Activated T-helper 9 cell treated with anti-CD3 and anti-CD28 coated beads, Interleukin-2, amount 50 U/mL, for 16 hours (primary cell): ENCODE results near the gene PSMD13.
A peak's percentile ranks its signal among the peaks of the same experiment; 100 is the strongest.
"Not testable (repeated sequence)": the region's sequence is repeated elsewhere in the genome, so short reads cannot be mapped to it uniquely, and the experiment has no call there.

Experiments
- DNase-seq: peaks from one replicate; pipeline ENCODE4 v3.0.0-alpha.2; 2020; ENCODE audit warnings: low read depth

PSMD13 gene

GRCh38 chr11:218815-219593, 17.8 kb upstream of the PSMD13 start:
- DNase-seq = no peak

- not testable (repeated sequence) for DNase-seq
Observed at GRCh38 chr11:220641-221215, 16.0 kb upstream of the PSMD13 start.

- DNase-seq = no peak
Observed at GRCh38 chr11:221539-221938, 15.2 kb upstream of the PSMD13 start.

GRCh38 chr11:221998-222789, 14.6 kb upstream of the PSMD13 start:
- DNase-seq = no peak

- no peak for DNase-seq
Observed at GRCh38 chr11:223026-223789, 13.6 kb upstream of the PSMD13 start.

GRCh38 chr11:223884-224283, 12.9 kb upstream of the PSMD13 start:
- DNase-seq = no peak

GRCh38 chr11:224424-224823, 12.4 kb upstream of the PSMD13 start:
- DNase-seq = no peak

GRCh38 chr11:225734-226453, 10.9 kb upstream of the PSMD13 start:
- DNase-seq = no peak

- no peak for DNase-seq
Observed at GRCh38 chr11:227824-228379, 8.9 kb upstream of the PSMD13 start.

- DNase-seq = no peak
Observed at GRCh38 chr11:230431-230830, 6.3 kb upstream of the PSMD13 start.

- DNase-seq = no peak
Observed at GRCh38 chr11:232783-233565, 3.8 kb upstream of the PSMD13 start.

- DNase-seq = no peak
Observed at GRCh38 chr11:235180-235579, 1.6 kb upstream of the PSMD13 start.

- DNase-seq = peak; percentile 60
Observed at GRCh38 chr11:235609-235996, 1.2 kb upstream of the PSMD13 start.

GRCh38 chr11:235997-236773, 591 bp upstream of the PSMD13 start, which contains the start of gene SIRT3:
Gene SIRT3, minus strand, starts transcription at chr11:236342. Its CDS starts 14 bp downstream, at chr11:236328.
- peak; percentile 74 for DNase-seq

- DNase-seq = not testable (repeated sequence)
Observed at GRCh38 chr11:238346-238745, 1.6 kb downstream of the PSMD13 start.

GRCh38 chr11:240315-240714, 3.5 kb downstream of the PSMD13 start:
- no peak for DNase-seq

- DNase-seq = no peak
Observed at GRCh38 chr11:241634-242033, 4.9 kb downstream of the PSMD13 start.

- no peak for DNase-seq
Observed at GRCh38 chr11:244376-244775, 7.6 kb downstream of the PSMD13 start.

GRCh38 chr11:249062-249461, 12.3 kb downstream of the PSMD13 start:
- DNase-seq = no peak

- DNase-seq = no peak
Observed at GRCh38 chr11:250274-250673, 13.5 kb downstream of the PSMD13 start.
